Epidermal melanocyte (primary cell): ENCODE results near the gene SCAPER.
"Not testable (repeated sequence)": the region's sequence is repeated elsewhere in the genome, so short reads cannot be mapped to it uniquely, and the experiment has no call there.

ENCODE experiments used
- DNase-seq: peaks from one replicate; pipeline ENCODE4 v3.0.0; 2011; ENCODE audit warnings: low spot score; ENCODE audit not compliant: insufficient read length

The SCAPER gene

GRCh38 chr15:76502185-76502584, 403.0 kb downstream of the SCAPER start:
- DNase-seq: not testable (repeated sequence)

- no peak for DNase-seq
Observed at GRCh38 chr15:76501726-76502125, 403.4 kb downstream of the SCAPER start.

DNA sequence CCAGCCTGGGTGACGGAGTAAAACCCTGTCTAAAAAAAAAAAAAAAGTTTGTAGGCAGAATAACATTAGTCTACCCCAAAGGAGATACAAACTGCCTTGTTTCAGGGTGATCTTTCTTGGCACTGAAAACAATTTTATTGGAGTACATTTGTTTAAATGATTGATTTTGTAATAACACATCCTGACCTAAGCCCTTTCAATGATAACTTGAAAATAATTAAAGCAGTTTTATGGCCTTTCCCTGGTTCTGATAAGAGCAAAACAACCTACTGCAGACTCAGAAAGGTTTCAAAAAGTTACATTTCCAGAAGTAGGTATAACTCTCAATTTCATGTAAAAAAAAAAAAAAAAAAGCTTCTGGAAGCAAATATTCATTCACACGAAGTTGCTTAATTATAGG, 404.1 kb downstream of the SCAPER start:
- no peak for DNase-seq

DNA sequence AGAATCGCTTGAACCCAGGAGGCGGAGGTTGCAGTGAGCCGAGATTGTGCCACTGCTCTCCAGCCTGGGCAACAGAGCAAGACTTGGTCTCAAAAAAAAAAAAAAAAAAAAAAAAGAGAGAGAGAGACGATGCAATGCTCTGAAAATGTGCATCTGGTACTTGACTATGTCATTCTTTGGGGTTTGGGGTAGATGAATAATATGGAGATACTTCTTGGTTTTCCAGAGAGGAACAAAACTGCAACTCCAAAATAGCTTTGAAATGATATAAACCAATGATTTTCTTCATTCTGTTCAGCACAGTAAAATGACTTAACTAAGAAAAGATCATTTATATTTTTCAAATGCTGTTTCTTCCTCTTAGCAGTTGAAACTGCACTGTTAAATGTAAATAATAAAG, 409.7 kb downstream of the SCAPER start:
- no peak for DNase-seq

- no peak for DNase-seq
Observed at GRCh38 chr15:76492538-76492937, 412.6 kb downstream of the SCAPER start.

GRCh38 chr15:76483752-76484151, 421.4 kb downstream of the SCAPER start:
- DNase-seq: no peak

- DNase-seq: no peak
Observed at GRCh38 chr15:76483018-76483417, 422.1 kb downstream of the SCAPER start.

DNA sequence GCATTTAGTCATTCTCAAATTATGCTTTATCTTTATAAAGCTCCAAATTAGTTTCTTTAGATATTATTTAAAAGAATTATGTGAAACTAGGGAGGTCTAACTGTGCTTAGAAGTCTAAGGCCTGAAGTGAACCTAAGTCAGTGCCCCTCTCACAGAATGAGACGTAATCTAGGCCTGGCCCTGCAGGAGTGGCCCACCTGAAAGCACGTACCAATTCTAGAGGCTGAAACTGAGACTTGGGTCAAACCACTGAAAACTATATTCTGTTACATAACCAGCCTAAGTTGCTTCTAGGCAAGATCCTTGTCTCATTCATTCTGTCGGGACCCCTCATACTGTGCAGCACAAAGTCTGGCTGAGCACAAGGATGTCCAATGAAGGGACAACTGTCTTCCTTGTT, 424.9 kb downstream of the SCAPER start:
- DNase-seq: no peak

- DNase-seq: no peak
Observed at GRCh38 chr15:76470691-76471090, 434.4 kb downstream of the SCAPER start.

- no peak for DNase-seq
Observed at GRCh38 chr15:76468722-76469121, 436.4 kb downstream of the SCAPER start.

DNA sequence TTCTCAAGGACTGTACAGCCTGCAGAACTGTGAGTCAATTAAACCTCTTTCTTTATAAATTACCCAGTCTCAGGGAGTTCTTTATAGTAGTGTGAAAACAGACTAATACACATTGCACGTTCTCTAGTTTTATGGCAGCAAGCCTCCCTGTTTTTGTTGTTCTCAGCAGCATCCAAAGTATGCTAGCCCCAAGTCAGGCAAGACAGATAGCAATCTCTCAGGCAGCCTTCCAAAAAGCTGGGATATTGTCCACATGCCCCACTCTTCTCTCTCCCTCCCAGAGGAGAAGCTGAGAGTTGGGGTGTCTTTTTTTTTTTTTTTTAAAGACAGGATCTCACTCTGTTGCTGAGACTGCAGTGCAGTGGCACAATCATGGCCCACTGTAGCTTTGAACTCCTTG, 438.0 kb downstream of the SCAPER start:
- no peak for DNase-seq

DNA sequence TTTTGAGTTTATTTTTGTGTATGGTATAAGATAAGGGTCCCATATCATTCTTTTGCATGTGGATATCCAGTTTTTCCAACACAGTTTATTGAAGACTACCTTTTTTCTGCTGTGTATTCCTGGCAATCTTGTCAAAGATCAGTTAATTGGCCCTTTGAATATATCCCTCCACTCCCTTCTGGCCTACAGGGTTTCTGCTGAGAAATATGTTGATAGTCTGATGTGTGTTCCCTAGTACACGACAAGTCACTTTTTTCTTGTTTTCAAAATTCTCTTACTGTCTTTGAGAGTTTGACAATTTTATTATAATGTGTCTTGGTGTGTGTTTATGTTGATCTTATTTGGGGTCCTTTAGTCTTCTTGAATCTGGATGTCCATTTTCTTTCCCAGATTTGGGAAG, 439.4 kb downstream of the SCAPER start:
- no peak for DNase-seq

- DNase-seq: no peak
Observed at GRCh38 chr15:76464247-76464646, 440.9 kb downstream of the SCAPER start.

- DNase-seq: no peak
Observed at GRCh38 chr15:76460871-76461270, 444.3 kb downstream of the SCAPER start.

GRCh38 chr15:76460347-76460746, 444.8 kb downstream of the SCAPER start:
- no peak for DNase-seq

DNA sequence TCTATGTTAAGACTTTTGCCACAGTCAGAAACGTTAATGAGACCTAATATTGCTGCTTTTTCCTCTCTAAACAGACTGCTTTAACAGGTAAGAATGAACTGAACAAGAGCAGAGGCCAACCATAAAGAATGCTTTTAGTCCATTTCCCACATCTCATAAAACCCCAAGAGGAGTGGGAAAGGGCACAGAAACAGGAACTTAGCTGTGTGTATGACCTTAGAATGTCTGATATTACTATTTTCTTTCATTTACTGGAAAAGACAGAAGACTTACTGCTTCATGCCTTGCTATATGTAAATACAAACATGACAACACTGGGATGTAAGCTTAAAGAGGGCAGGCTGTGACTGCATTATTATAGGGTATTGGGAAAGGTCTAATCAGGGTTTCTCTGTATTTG, 453.6 kb downstream of the SCAPER start:
- DNase-seq: no peak

GRCh38 chr15:76449455-76449854, 455.7 kb downstream of the SCAPER start:
- DNase-seq: no peak

DNA sequence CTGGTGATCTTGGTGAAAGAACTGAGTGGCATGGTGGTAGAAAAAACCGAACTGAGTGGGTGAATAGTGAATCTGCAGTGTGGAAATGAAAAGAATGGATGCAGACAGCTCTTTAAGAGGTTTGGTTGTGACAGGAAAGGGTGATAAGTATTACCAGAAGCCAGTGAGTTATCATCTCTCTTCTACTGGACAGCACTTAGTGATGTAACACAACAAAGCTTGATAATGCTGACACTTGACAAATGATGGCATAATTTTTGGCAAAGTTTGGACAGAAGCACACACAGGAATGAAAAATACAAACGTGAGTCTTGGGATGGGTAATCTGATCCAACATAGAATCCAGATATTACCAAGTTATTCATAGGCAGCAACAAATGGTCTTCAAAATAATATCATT, 456.4 kb downstream of the SCAPER start:
- no peak for DNase-seq

DNA sequence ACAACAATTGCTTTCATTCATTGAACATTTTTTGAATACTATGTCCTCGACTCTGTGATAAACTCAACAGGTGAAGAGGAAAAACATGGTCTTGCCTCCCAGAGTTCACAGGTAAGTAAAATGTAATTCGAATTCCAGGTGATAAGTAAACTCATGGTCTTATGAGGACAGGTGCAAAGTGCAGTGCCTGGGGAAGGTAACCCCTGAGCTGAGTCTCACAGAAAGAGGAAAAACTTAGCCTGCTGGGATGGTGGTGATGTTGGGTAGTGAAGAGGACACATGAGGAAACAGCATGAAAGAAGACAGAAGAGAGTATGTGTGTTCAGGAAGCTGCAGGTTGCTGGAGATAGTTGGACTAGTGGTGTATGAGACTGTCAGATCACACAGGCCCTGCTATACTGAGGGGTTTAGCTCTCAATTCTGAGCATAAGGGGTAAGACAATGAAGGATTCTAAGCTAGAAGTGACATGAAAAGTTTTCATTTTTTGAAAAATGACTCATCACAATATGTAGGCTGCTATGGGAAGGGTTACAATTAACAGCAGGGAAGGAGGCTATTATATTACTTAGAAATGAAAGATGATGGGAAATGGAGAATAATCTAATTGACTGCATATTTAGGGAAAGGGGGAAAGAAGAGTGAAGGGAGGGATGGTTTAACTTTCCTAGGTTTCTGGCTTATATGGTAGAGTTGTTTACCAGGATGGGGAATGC, 457.3 kb downstream of the SCAPER start:
- no peak for DNase-seq

- DNase-seq: no peak
Observed at GRCh38 chr15:76440441-76440840, 464.7 kb downstream of the SCAPER start.

- no peak for DNase-seq
Observed at GRCh38 chr15:76439542-76439941, 465.6 kb downstream of the SCAPER start.

- DNase-seq: no peak
Observed at GRCh38 chr15:76433798-76434400, 471.2 kb downstream of the SCAPER start.

- not testable (repeated sequence) for DNase-seq
Observed at GRCh38 chr15:76433036-76433435, 472.1 kb downstream of the SCAPER start.
